ENCODE results near the gene ZFYVE9. TPM values are rescaled to one million over a fixed set of nuclear protein-coding genes. Genes with fewer than 3 reads are reported as not detected.

ZFYVE9 gene
- total and polyA plus RNA-seq, 2 of the 4 experiments (the other 2 are of a cell fraction) = 8.3 to 28.7 TPM

DNA sequence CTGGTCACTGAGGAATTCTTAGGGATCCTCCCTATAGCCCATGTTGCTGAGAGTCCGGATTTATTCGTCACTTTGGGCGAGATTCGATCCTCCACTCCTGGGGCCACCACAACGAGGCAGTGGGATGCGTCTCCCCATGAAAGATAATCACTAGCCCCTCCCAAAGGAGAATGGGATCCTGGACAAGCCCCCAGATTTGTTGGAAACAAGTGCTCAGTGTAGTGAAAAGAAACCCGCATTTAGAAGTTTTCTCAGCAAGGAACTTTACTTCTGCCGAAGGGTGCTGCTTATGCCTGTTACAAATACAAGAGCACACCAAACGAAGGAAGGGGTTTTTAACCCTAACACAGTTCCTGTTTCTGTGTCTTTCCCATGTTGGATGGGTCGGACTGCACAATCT lies 83.3 kb downstream of the ZFYVE9 start:
- POLR2A ChIA-PET (ENCODE audit: unreplicated experiment) = no interaction called here
- Histone ChIP-seq H3K23ac (ENCODE audit: low read depth, low read length) (no peak overlapping the region), H3K4me1 (ENCODE audit: control insufficient read depth, insufficient read depth, low read length) (no peaks in the 10 kb centered on the region), H4K5ac (ENCODE audit: low read depth, low read length) (no peak overlapping the region), H2BK20ac (ENCODE audit: low read depth, low read length) (no peak overlapping the region), H3K18ac (ENCODE audit: low read depth, low read length) (no peak overlapping the region), H3K4me3 (ENCODE audit: insufficient read depth, low read depth, low read length) (no peak overlapping the region), H2BK120ac (ENCODE audit: low read depth, low read length) (no peak overlapping the region), H4K91ac (ENCODE audit: insufficient read depth, low read depth, low read length) (no peak overlapping the region), H3K79me1 (ENCODE audit: low read depth in 1 of 2, low read length in 2 of 2) (peaks cover 11 to 22% of the 10 kb centered on the region in 2 experiments; a peak in 3 of 4 replicates), H3K4ac (ENCODE audit: low read depth, low read length) (no peak overlapping the region), H2BK5ac (ENCODE audit: low read depth, low read length, poor library complexity, severe bottlenecking) (no peak overlapping the region), H2AK5ac (ENCODE audit: low read depth, low read length) (no peak overlapping the region), H2AFZ (replicated peaks; ENCODE audit: low read length, poor library complexity) (no peak overlapping the region), H4K20me1 (ENCODE audit: insufficient read depth, low read length) (no peaks in the 10 kb centered on the region; the same call in 1 of the 2 replicates), H2AK9ac (replicated peaks; ENCODE audit: low read depth, low read length, poor library complexity) (no peak overlapping the region), H3K9ac (ENCODE audit: low read depth, low read length) (no peak overlapping the region), H3K56ac (ENCODE audit: extremely low read depth, insufficient read depth, low read length) (no peak overlapping the region), H3K9me1 (ENCODE audit: insufficient read depth, low read length) (no peaks in the 10 kb centered on the region), H3K36me3 (ENCODE audit: control insufficient read depth, insufficient read depth, low read length) (no peaks in the 10 kb centered on the region), H3K27ac (ENCODE audit: insufficient read depth, low read length) (no peak overlapping the region), H3K14ac (replicated peaks; ENCODE audit: low read depth, low read length) (no peak overlapping the region), H3K27me3 (ENCODE audit: control insufficient read depth, insufficient read depth, low read length) (no peaks in the 10 kb centered on the region), H4K8ac (ENCODE audit: low read depth in 2 of 2, low read length in 2 of 2) (no peak overlapping the region), H2BK15ac (ENCODE audit: low read depth, low read length) (no peak overlapping the region), H3K9me3 (ENCODE audit: control insufficient read depth, insufficient read depth, low read length) (peaks cover 12% of the 10 kb centered on the region), H3K4me2 (ENCODE audit: low read depth, low read length) (no peak overlapping the region)
- CTCF ChIA-PET = no interaction called here
- dilution Hi-C loops (cut with HindIII; ENCODE audit: low sequenced_read_pairs, unreplicated experiment) (no loop called here), intact Hi-C loops (cut with micrococcal nuclease) (no loop called here), in situ Hi-C loops (cut with MboI; ENCODE audit: low sequenced_read_pairs) (no loop called here)
- no TSS peak for BruUV-seq (replicated peaks)
- DNase-seq = no peak
- TF ChIP-seq SMC3 (IDR thresholded peaks at IDR 0.05; ENCODE audit: low read depth, low read length) = no peak
- no peak for TF ChIP-seq NFE2L2 (IDR thresholded peaks at IDR 0.05; ENCODE audit: low read depth, low read length)
- TF ChIP-seq MAFK (IDR thresholded peaks at IDR 0.05; ENCODE audit: low read depth, low read length) = no peak
- no peak for TF ChIP-seq CHD1 (IDR thresholded peaks at IDR 0.05; ENCODE audit: low read depth, low read length)
- TF ChIP-seq MXI1 (IDR thresholded peaks at IDR 0.05; ENCODE audit: borderline replicate concordance, low read depth, low read length) = no peak
- TF ChIP-seq RFX5 (IDR thresholded peaks at IDR 0.05; ENCODE audit: low read depth, low read length) = no peak
- no peak for TF ChIP-seq POLR2A (IDR thresholded peaks at IDR 0.05; ENCODE audit: low read depth, low read length)
- no peak for TF ChIP-seq FOS (IDR thresholded peaks at IDR 0.05; ENCODE audit: low read depth, low read length)
- no peak for TF ChIP-seq RCOR1 (IDR thresholded peaks at IDR 0.05; ENCODE audit: insufficient replicate concordance, low read length)
- ATAC-seq (ENCODE audit: low read depth) = no peak
- 92% methylated on average over 4 of the region's 10 CpGs; no CpG with 5 or more reads in 1 of the 2 experiments for WGBS, 2 experiments (ENCODE audit: extremely low coverage in 2 of 2, insufficient read length in 1 of 2)

All from IMR-90 (cell line).